Measurements from ENCODE around the gene SHISA9.

- no peak for TF ChIP-seq POLR2A (IDR thresholded peaks at IDR 0.05; ENCODE audit: low read length)
- no peak for TF ChIP-seq GATA1 (IDR thresholded peaks at IDR 0.05; ENCODE audit: low read depth, low read length)
Observed at GRCh38 chr16:12964461-12964860, 63.1 kb downstream of the SHISA9 start.

All from erythroblast (primary cell).